Measurements from ENCODE around the gene KLHDC7B. TPM values are rescaled to one million over a fixed set of nuclear protein-coding genes. Genes with fewer than 3 reads are reported as not detected.
A peak's percentile ranks its signal among the peaks of the same experiment; 100 is the strongest.

KLHDC7B gene
- total and polyA plus RNA-seq, 2 of the 13 experiments (the other 11 are each of a cell fraction or from before 2014, with no cell fraction given), result 0.11 TPM; not detected in 1

- no peak for TF ChIP-seq JARID2 (CRISPR knock-in tag; IDR thresholded peaks at IDR 0.05; ENCODE audit: insufficient replicate concordance)
- TF ChIP-seq NR2F2 (IDR thresholded peaks at IDR 0.05; ENCODE audit: borderline replicate concordance, low read depth), result no peak; the same call in 1 of the 2 replicates
- TF ChIP-seq ZNF121 (CRISPR knock-in tag; IDR thresholded peaks at IDR 0.05), result peak; percentile 94
- TF ChIP-seq ZFAT (CRISPR knock-in tag; conservative IDR thresholded peaks at IDR 0.05), result 0 out of 2 replicates have a peak, but pooled peaks have one; percentile 35
- TF ChIP-seq MTF1 (CRISPR knock-in tag; IDR thresholded peaks at IDR 0.05), result peak; percentile 68
- TF ChIP-seq GRHL1 (CRISPR knock-in tag; conservative IDR thresholded peaks at IDR 0.05), result no peak
- TF ChIP-seq NKX3-1 (CRISPR knock-in tag; IDR thresholded peaks at IDR 0.05), result 0 out of 2 replicates have a peak, but pooled peaks have one; percentile 78
- TF ChIP-seq MED13 (CRISPR knock-in tag; IDR thresholded peaks at IDR 0.05), result no peak
- peak; percentile 46; the same call in 1 of the 2 replicates for TF ChIP-seq GFI1 (CRISPR knock-in tag; IDR thresholded peaks at IDR 0.05; ENCODE audit: borderline replicate concordance)
- no peak for TF ChIP-seq POGK (CRISPR knock-in tag; conservative IDR thresholded peaks at IDR 0.05)
- no peak for TF ChIP-seq ZMYM3 (CRISPR knock-in tag; IDR thresholded peaks at IDR 0.05)
- TF ChIP-seq ZBTB49 (CRISPR knock-in tag; IDR thresholded peaks at IDR 0.05; ENCODE audit: borderline replicate concordance), result no peak
- 0 out of 2 replicates have a peak, but pooled peaks have one; percentile 45 for TF ChIP-seq ZNF331 (CRISPR knock-in tag; IDR thresholded peaks at IDR 0.05)
- no peak for TF ChIP-seq ZBTB4 (CRISPR knock-in tag; IDR thresholded peaks at IDR 0.05; ENCODE audit: borderline replicate concordance)
- TF ChIP-seq MATR3 (CRISPR knock-in tag; IDR thresholded peaks at IDR 0.05), result no peak
- TF ChIP-seq ZBTB8A (CRISPR knock-in tag; IDR thresholded peaks at IDR 0.05; ENCODE audit: borderline replicate concordance, low read depth), result no peak
- TF ChIP-seq TFDP1 (CRISPR knock-in tag; IDR thresholded peaks at IDR 0.05; ENCODE audit: borderline replicate concordance), result peak; percentile 88
- TF ChIP-seq GTF3A (CRISPR knock-in tag; conservative IDR thresholded peaks at IDR 0.05), result no peak; the same call in 1 of the 2 replicates
- TF ChIP-seq ZBTB38 (CRISPR knock-in tag; IDR thresholded peaks at IDR 0.05), result peak; percentile 6
These were observed 15.7 kb upstream of the KLHDC7B start, which contains the start of gene TYMP (continued) for GRCh38 chr22:50529897-50530579.
